ENCODE results near the gene EIF2S1. TPM values are rescaled to one million over a fixed set of nuclear protein-coding genes. Genes with fewer than 3 reads are reported as not detected.

Gene EIF2S1
- total RNA-seq, 1 experiment from 2014 or later, result 415 TPM

- ChIA-PET CTCF (no interaction called here), POLR2A (ENCODE audit: unreplicated experiment) (interaction anchor here (1.9 kb wide), 1 partner anchor 26 kb away, joined by 4 read pairs; the partner anchor contains the start of gene ATP6V1D)
- H3F3A ChIP-seq (ENCODE audit: low read length, unreplicated experiment), result peaks cover 10% of the 10 kb centered on the region
- H3K27me3 ChIP-seq (ENCODE audit: low read length), result no peaks in the 10 kb centered on the region
- H3K36me3 ChIP-seq (ENCODE audit: low read depth, low read length), result peaks cover 78% of the 10 kb centered on the region
- peaks cover 27% of the 10 kb centered on the region for H3K4me1 ChIP-seq (ENCODE audit: insufficient read depth, low read length)
- ATAC-seq (peak; percentile 37), DNase-seq (peak; percentile 63)
- no TSS peak for BruUV-seq (replicated peaks)
- H3K79me2 ChIP-seq (ENCODE audit: low read length), result no peaks in the 10 kb centered on the region
- H2AFZ ChIP-seq (ENCODE audit: low read length), result no peak overlapping the region
- TF ChIP-seq EZH2 (IDR thresholded peaks at IDR 0.05; ENCODE audit: low read length, unreplicated experiment) (no peak), CTCF (conservative IDR thresholded peaks at IDR 0.05; ENCODE audit: low read depth, low read length) (no peak), EZH2phosphoT487 (IDR thresholded peaks at IDR 0.05; ENCODE audit: borderline replicate concordance, low read length) (no peak)
- H3K9me2 ChIP-seq (replicated peaks; ENCODE audit: low read length), result no peaks in the 10 kb centered on the region
- H4K20me1 ChIP-seq (ENCODE audit: low read length), result peaks cover 14% of the 10 kb centered on the region; the same call in 1 of the 2 replicates
- no peaks in the 10 kb centered on the region for H3K9me3 ChIP-seq (ENCODE audit: low read length)
- intact Hi-C loops (cut with micrococcal nuclease), result no loop called here
- no peak overlapping the region for H3K4me3 ChIP-seq (ENCODE audit: low read length)
- H3K4me2 ChIP-seq (ENCODE audit: low read length), result no peak overlapping the region
- no peak overlapping the region for H3K27ac ChIP-seq (ENCODE audit: low read length)
- H3K9ac ChIP-seq (ENCODE audit: low read length), result no peak overlapping the region
Measured at GRCh38 chr14:67385120-67385519, 25.0 kb downstream of the EIF2S1 start.

- POLR2A ChIA-PET (ENCODE audit: unreplicated experiment), result interaction anchor here (1.9 kb wide), 1 partner anchor 26 kb away, joined by 4 read pairs; the partner anchor contains the start of gene ATP6V1D
- DNase-seq (peak; percentile 37), ATAC-seq (peak; percentile 18; the same call in 1 of the 2 replicates)
- intact Hi-C loops (cut with micrococcal nuclease), result no loop called here
- Histone ChIP-seq H3K4me3 (ENCODE audit: low read length) (no peak overlapping the region), H3K27me3 (ENCODE audit: low read length) (no peaks in the 10 kb centered on the region), H3K9ac (ENCODE audit: low read length) (no peak overlapping the region), H3K4me2 (ENCODE audit: low read length) (no peak overlapping the region), H3F3A (ENCODE audit: low read length, unreplicated experiment) (peaks cover 10% of the 10 kb centered on the region), H3K9me2 (replicated peaks; ENCODE audit: low read length) (no peaks in the 10 kb centered on the region), H4K20me1 (ENCODE audit: low read length) (peaks cover 14% of the 10 kb centered on the region; the same call in 1 of the 2 replicates), H3K79me2 (ENCODE audit: low read length) (no peaks in the 10 kb centered on the region), H3K27ac (ENCODE audit: low read length) (no peak overlapping the region), H2AFZ (ENCODE audit: low read length) (no peak overlapping the region), H3K36me3 (ENCODE audit: low read depth, low read length) (peaks cover 73% of the 10 kb centered on the region), H3K4me1 (ENCODE audit: insufficient read depth, low read length) (peaks cover 27% of the 10 kb centered on the region), H3K9me3 (ENCODE audit: low read length) (no peaks in the 10 kb centered on the region)
- CTCF ChIA-PET, result no interaction called here
- TF ChIP-seq EZH2phosphoT487 (IDR thresholded peaks at IDR 0.05; ENCODE audit: borderline replicate concordance, low read length) (no peak), CTCF (conservative IDR thresholded peaks at IDR 0.05; ENCODE audit: low read depth, low read length) (no peak), EZH2 (IDR thresholded peaks at IDR 0.05; ENCODE audit: low read length, unreplicated experiment) (no peak)
- no TSS peak for BruUV-seq (replicated peaks)
Measured at GRCh38 chr14:67385618-67386017, 25.5 kb downstream of the EIF2S1 start.

- ATAC-seq (peak; percentile 55), DNase-seq (peak; percentile 45)
- Histone ChIP-seq H4K20me1 (ENCODE audit: low read length) (0 out of 2 replicates have a peak, but pooled peaks cover 5% of the 10 kb centered on the region), H3K9me3 (ENCODE audit: low read length) (no peaks in the 10 kb centered on the region), H3K27me3 (ENCODE audit: low read length) (no peaks in the 10 kb centered on the region), H3K9me2 (replicated peaks; ENCODE audit: low read length) (no peaks in the 10 kb centered on the region), H3K9ac (ENCODE audit: low read length) (no peak overlapping the region), H3K4me2 (ENCODE audit: low read length) (no peak overlapping the region), H2AFZ (ENCODE audit: low read length) (no peak overlapping the region), H3F3A (ENCODE audit: low read length, unreplicated experiment) (peaks cover 10% of the 10 kb centered on the region), H3K79me2 (ENCODE audit: low read length) (no peaks in the 10 kb centered on the region), H3K4me1 (ENCODE audit: insufficient read depth, low read length) (peaks cover 27% of the 10 kb centered on the region), H3K4me3 (ENCODE audit: low read length) (no peak overlapping the region), H3K27ac (ENCODE audit: low read length) (no peak overlapping the region), H3K36me3 (ENCODE audit: low read depth, low read length) (peaks cover 57% of the 10 kb centered on the region)
- BruUV-seq (replicated peaks), result no TSS peak
- TF ChIP-seq EZH2phosphoT487 (IDR thresholded peaks at IDR 0.05; ENCODE audit: borderline replicate concordance, low read length), result no peak
- no peak for TF ChIP-seq CTCF (conservative IDR thresholded peaks at IDR 0.05; ENCODE audit: low read depth, low read length)
- no peak for TF ChIP-seq EZH2 (IDR thresholded peaks at IDR 0.05; ENCODE audit: low read length, unreplicated experiment)
- ChIA-PET POLR2A (ENCODE audit: unreplicated experiment) (interaction anchor here (0.6 kb wide), 2 partner anchors 25 to 46 kb away, joined by 3 read pairs; partner anchors contain the start of gene PLEK2), CTCF (interaction anchor here (0.7 to 1.1 kb wide), 2 partner anchors 27 to 282 kb away, joined by 3 to 4 read pairs; partner anchors contain the start of genes ATP6V1D and EIF2S1)
- intact Hi-C loops (cut with micrococcal nuclease), result no loop called here
Measured at GRCh38 chr14:67387195-67387594, 27.1 kb downstream of the EIF2S1 start.
